ENCODE results near the gene KIF13A. TPM values are rescaled to one million over a fixed set of nuclear protein-coding genes. Genes with fewer than 3 reads are reported as not detected.

Gene KIF13A
- total RNA-seq, 1 experiment from 2014 or later, result 24.1 TPM

DNA sequence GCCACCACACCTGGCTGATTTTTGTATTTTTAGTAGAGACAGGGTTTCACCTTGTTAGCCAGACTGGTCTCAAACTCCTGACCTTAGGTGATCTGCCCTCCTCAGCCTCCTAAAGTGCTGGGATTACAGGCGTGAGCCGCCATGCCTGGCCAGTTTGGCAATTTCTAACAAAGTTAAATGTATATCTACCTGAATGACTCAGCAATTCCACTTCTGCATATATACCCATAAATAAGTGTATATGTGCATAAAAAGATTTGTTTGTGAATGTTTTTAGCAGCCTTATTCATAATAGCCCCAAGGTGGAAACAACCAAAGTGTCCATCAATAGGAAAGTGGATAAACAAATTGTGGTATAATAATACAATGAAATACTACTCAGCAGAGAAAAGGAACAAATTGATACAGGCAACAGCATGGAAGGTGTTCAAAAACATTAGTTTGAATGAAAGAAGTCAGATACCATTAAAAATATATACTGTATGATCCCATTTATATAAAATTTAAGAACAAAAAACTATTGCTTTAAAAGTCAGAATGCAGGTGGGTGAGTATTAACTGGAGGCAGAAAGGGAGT lies 44.3 kb upstream of the KIF13A start:
- POLR2A ChIA-PET, result no interaction called here
- Mint-ChIP-seq H3K36me3 (ENCODE audit: insufficient read depth, unreplicated experiment) (no peaks in the 10 kb centered on the region), H3K27me3 (ENCODE audit: insufficient read depth, unreplicated experiment) (no peaks in the 10 kb centered on the region), H3K4me3 (ENCODE audit: unreplicated experiment) (no peak overlapping the region), H3K4me1 (ENCODE audit: insufficient read depth, unreplicated experiment) (no peaks in the 10 kb centered on the region), H3K9me3 (ENCODE audit: unreplicated experiment) (no peaks in the 10 kb centered on the region), H3K27ac (ENCODE audit: low read depth, unreplicated experiment) (no peak overlapping the region)
- BruUV-seq (replicated peaks), result no TSS peak
- TF ChIP-seq, protein P1, sequence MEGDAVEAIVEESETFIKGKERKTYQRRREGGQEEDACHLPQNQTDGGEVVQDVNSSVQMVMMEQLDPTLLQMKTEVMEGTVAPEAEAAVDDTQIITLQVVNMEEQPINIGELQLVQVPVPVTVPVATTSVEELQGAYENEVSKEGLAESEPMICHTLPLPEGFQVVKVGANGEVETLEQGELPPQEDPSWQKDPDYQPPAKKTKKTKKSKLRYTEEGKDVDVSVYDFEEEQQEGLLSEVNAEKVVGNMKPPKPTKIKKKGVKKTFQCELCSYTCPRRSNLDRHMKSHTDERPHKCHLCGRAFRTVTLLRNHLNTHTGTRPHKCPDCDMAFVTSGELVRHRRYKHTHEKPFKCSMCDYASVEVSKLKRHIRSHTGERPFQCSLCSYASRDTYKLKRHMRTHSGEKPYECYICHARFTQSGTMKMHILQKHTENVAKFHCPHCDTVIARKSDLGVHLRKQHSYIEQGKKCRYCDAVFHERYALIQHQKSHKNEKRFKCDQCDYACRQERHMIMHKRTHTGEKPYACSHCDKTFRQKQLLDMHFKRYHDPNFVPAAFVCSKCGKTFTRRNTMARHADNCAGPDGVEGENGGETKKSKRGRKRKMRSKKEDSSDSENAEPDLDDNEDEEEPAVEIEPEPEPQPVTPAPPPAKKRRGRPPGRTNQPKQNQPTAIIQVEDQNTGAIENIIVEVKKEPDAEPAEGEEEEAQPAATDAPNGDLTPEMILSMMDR (IDR thresholded peaks at IDR 0.05; ENCODE audit: unreplicated experiment), result no peak
- intact Hi-C loops (cut with micrococcal nuclease), result no loop called here
- no peak for DNase-seq (ENCODE audit: unreplicated experiment)
- CTCF ChIA-PET, result no interaction called here

DNA sequence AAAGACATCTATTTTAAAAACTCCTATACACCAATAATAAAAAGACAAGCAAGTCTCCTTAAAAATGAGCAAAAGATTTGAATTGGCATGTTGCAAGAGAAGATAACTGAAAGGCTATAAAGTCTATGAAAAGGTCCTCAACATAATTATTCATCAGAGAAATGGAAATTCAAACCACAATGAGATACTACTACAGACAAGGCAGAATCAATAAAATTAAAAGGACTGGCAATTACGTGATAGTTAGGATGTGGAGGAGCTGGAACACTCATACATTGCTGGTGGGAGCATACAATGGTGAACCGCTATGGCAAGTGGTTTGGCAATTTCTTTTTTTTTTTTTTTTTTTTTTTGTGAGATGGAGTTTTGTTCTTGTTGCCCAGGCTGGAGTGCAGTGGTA lies 43.8 kb upstream of the KIF13A start:
- Mint-ChIP-seq H3K9me3 (ENCODE audit: unreplicated experiment) (no peaks in the 10 kb centered on the region), H3K4me3 (ENCODE audit: unreplicated experiment) (no peak overlapping the region), H3K27me3 (ENCODE audit: insufficient read depth, unreplicated experiment) (no peaks in the 10 kb centered on the region), H3K4me1 (ENCODE audit: insufficient read depth, unreplicated experiment) (no peaks in the 10 kb centered on the region), H3K36me3 (ENCODE audit: insufficient read depth, unreplicated experiment) (no peaks in the 10 kb centered on the region), H3K27ac (ENCODE audit: low read depth, unreplicated experiment) (no peak overlapping the region)
- ChIA-PET POLR2A (no interaction called here), CTCF (no interaction called here)
- TF ChIP-seq, protein P1 (IDR thresholded peaks at IDR 0.05; ENCODE audit: unreplicated experiment), result no peak
- intact Hi-C loops (cut with micrococcal nuclease), result no loop called here
- no peak for DNase-seq (ENCODE audit: unreplicated experiment)
- no TSS peak for BruUV-seq (replicated peaks)

DNA sequence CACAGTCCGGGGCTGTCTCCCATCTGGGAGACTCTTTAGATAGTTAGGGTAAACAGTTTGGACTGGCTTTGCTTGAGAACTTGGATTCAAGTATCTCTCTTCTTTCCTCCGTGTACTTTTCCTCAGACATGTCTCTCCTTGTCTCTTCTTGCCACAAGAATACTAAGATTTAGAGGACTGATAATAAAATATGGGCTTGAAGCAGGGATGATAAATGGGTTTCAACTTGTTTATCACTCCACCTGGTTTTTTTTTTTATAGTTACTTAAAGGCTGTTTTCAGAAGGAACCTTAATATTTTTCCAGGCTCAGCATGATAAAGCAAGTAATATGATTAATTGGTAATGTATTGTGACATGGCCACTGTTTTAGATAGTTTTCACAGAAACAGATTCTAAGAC lies 40.9 kb upstream of the KIF13A start:
- H3K9me3 Mint-ChIP-seq (ENCODE audit: unreplicated experiment), result no peaks in the 10 kb centered on the region
- BruUV-seq (replicated peaks), result no TSS peak
- H3K27ac Mint-ChIP-seq (ENCODE audit: low read depth, unreplicated experiment), result peak overlapping the region; percentile 19
- H3K27me3 Mint-ChIP-seq (ENCODE audit: insufficient read depth, unreplicated experiment), result no peaks in the 10 kb centered on the region
- intact Hi-C loops (cut with micrococcal nuclease), result no loop called here
- H3K36me3 Mint-ChIP-seq (ENCODE audit: insufficient read depth, unreplicated experiment), result no peaks in the 10 kb centered on the region
- ChIA-PET CTCF (no interaction called here), POLR2A (interaction anchor here (1.0 kb wide), 1 partner anchor 41 kb away, joined by 3 read pairs; the partner anchor contains the start of gene KIF13A)
- TF ChIP-seq, protein P1 (IDR thresholded peaks at IDR 0.05; ENCODE audit: unreplicated experiment), result no peak
- no peaks in the 10 kb centered on the region for H3K4me1 Mint-ChIP-seq (ENCODE audit: insufficient read depth, unreplicated experiment)
- H3K4me3 Mint-ChIP-seq (ENCODE audit: unreplicated experiment), result no peak overlapping the region
- DNase-seq (ENCODE audit: unreplicated experiment), result no peak

DNA sequence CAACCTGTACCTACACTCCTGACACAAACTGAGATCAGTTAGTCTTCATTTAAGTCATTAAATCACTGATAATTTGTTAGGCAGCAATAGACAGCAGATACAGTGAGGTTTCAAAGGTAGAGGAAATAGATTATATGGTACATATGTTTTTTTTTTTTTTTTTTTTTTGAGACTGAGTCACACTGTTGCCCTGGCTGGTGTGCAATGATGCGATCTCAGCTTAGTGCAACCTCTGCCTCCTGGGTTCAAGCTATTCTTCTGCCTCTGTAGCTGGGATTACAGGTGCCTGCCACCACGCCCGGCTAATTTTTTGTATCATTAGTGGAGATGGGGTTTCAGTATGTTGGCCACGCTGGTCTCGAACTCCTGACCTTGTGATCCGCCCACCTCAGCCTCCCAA lies 38.2 kb upstream of the KIF13A start:
- Mint-ChIP-seq H3K9me3 (ENCODE audit: unreplicated experiment) (no peaks in the 10 kb centered on the region), H3K4me3 (ENCODE audit: unreplicated experiment) (no peak overlapping the region), H3K4me1 (ENCODE audit: insufficient read depth, unreplicated experiment) (peaks cover 10% of the 10 kb centered on the region), H3K27me3 (ENCODE audit: insufficient read depth, unreplicated experiment) (no peaks in the 10 kb centered on the region), H3K27ac (ENCODE audit: low read depth, unreplicated experiment) (no peak overlapping the region), H3K36me3 (ENCODE audit: insufficient read depth, unreplicated experiment) (no peaks in the 10 kb centered on the region)
- intact Hi-C loops (cut with micrococcal nuclease), result no loop called here
- DNase-seq (ENCODE audit: unreplicated experiment), result no peak
- POLR2A ChIA-PET, result no interaction called here
- TF ChIP-seq, protein P1 (IDR thresholded peaks at IDR 0.05; ENCODE audit: unreplicated experiment), result no peak
- BruUV-seq (replicated peaks), result no TSS peak
- CTCF ChIA-PET, result interaction anchor here (0.6 kb wide), 1 partner anchor 22 kb away, joined by 3 read pairs; no protein-coding TSS in a partner anchor
